Breast epithelium (tissue), 4 donors: Measurements from ENCODE around the gene TRIM33. TPM values are rescaled to one million over a fixed set of nuclear protein-coding genes. Genes with fewer than 3 reads are reported as not detected.

Experiments
- DNase-seq, 2 donors: peaks; one replicate each; pipeline ENCODE4 v3.0.0-alpha.2; 2019; ENCODE audit warnings: low spot score in 2 of 2
- H3K27ac ChIP-seq, 2 donors: fragments of 200-600 bp; sonication (generic) in 1 of 2; one replicate each; pipeline ENCODE4 v1.5.1; 2016 to 2019; ENCODE audit warnings: mild to moderate bottlenecking in 1 of 2
- H3K27me3 ChIP-seq, 2 donors: fragments of 200-600 bp; sonication (generic) in 1 of 2; one replicate each; pipeline versions ENCODE4 v1.5.1 to v1.6.0; 2017 to 2019; ENCODE audit warnings: control low read depth in 1 of 2, mild to moderate bottlenecking in 1 of 2
- H3K36me3 ChIP-seq: fragments of 200-600 bp; one replicate; pipeline ENCODE4 v1.5.1; 2019
- H3K4me1 ChIP-seq, 2 donors: fragments of 200-600 bp; sonication (generic); one replicate each; pipeline ENCODE4 v1.5.1; 2016 to 2019; ENCODE audit warnings: control low read depth in 1 of 2
- H3K4me3 ChIP-seq, 3 donors: fragments of 200-600 bp; sonication (generic); 1 replicate in 2 of 3; 2 replicates in 1 of 3; pipeline ENCODE4 v1.5.1; 2016 to 2019; ENCODE audit warnings: mild to moderate bottlenecking in 3 of 3, moderate library complexity in 2 of 3
- H3K9me3 ChIP-seq, 2 donors: fragments of 200-600 bp; sonication (generic) in 1 of 2; one replicate each; pipeline ENCODE4 v1.5.1; 2016 to 2019; ENCODE audit warnings: control low read depth in 1 of 2
- CTCF ChIP-seq, 3 donors: fragments of 450-650 bp; IDR thresholded peaks; one replicate each; pipeline ENCODE4 v1.5.1; 2016 to 2017; ENCODE audit warnings: antibody characterized with exemption in 3 of 3, mild to moderate bottlenecking in 3 of 3, moderate library complexity in 3 of 3
- POLR2A ChIP-seq: fragments of 450-650 bp; IDR thresholded peaks from one replicate; pipeline ENCODE4 v1.6.1; 2016; ENCODE audit warnings: antibody characterized with exemption, mild to moderate bottlenecking, moderate library complexity
- POLR2AphosphoS5 ChIP-seq, 3 donors: sonication (generic); formaldehyde crosslinking; IDR thresholded peaks; one replicate each; pipeline ENCODE4 v1.6.1; 2017; ENCODE audit warnings: antibody characterized with exemption in 3 of 3
- intact Hi-C: fragments of 100-400 bp; cut with DNase I; formaldehyde crosslinking; loops from one replicate; pipeline ENCODE4 v1.15.1; 2023; ENCODE audit warnings: low total_unique reads
- total RNA-seq, 3 donors: library from RNA; depleted of rRNA; stranded (reverse); fragments of >200 nt; gene quantifications; one replicate each; pipeline ENCODE4 v1.1.0, GENCODE V29; 2016

The TRIM33 gene
- total RNA-seq, 3 donors from 2014 or later: 40.8 to 80.9 (median 56.4) TPM

DNA sequence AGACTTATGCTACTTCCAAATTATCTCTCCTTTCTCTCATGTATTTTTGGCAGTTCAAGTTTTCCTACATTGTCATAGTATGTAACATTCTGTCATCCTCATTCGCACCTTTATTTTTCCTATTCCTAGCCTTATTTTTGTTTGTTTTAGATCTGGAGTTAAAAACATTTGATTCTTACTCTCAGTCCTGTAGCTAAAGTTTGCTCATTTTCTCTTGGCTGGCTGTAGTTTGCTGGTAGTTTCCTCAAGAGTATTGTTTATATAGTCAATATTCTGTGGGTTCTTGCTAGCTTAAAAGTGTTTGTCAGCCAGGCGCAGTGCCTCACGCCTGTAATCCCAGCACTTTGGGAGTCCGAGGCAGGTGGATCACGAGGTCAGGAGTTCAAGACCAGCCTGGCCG is 29.8 kb upstream of the TRIM33 start:
- no peaks in the 10 kb centered on the region for H3K36me3 ChIP-seq
- intact Hi-C loops: no loop called here
- DNase-seq: no peak
- TF ChIP-seq CTCF (IDR thresholded peaks at IDR 0.05) (no peak), POLR2AphosphoS5 (IDR thresholded peaks at IDR 0.05) (no peak), POLR2A (no peak)
- H3K4me1 ChIP-seq: no peaks in the 10 kb centered on the region
- H3K27ac ChIP-seq: no peak overlapping the region
- no peak overlapping the region for H3K4me3 ChIP-seq
- no peaks in the 10 kb centered on the region for H3K9me3 ChIP-seq
- H3K27me3 ChIP-seq: no peaks in the 10 kb centered on the region

DNA sequence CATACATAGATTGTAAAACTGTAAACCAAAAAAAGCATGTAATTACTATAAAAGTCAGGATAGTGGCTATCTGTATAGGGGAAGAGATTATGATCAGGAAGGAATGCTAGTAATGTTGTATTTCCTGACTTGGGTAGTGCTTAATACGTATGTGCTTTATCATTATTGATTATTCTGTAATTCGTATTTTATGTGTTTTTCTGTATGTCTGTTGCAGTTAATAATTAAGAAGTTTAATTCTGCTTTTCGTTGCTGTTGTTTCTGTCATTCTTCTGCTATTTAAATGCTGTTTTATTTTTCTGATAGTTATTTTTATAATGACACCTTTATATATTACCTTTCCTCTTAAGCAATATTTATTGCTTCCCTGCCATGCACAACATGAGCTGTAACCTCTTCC is 29.3 kb upstream of the TRIM33 start:
- Histone ChIP-seq H3K4me1 (no peaks in the 10 kb centered on the region), H3K9me3 (no peaks in the 10 kb centered on the region), H3K27me3 (no peaks in the 10 kb centered on the region), H3K27ac (no peak overlapping the region), H3K36me3 (no peaks in the 10 kb centered on the region), H3K4me3 (no peak overlapping the region)
- TF ChIP-seq CTCF (IDR thresholded peaks at IDR 0.05) (no peak), POLR2AphosphoS5 (IDR thresholded peaks at IDR 0.05) (no peak), POLR2A (no peak)
- DNase-seq: no peak
- intact Hi-C loops: no loop called here

GRCh38 chr1:114536043-114536442 is 25.0 kb upstream of the TRIM33 start:
- no peak for DNase-seq
- no peak overlapping the region for H3K27ac ChIP-seq
- no peak overlapping the region for H3K4me3 ChIP-seq
- H3K27me3 ChIP-seq: no peaks in the 10 kb centered on the region
- intact Hi-C loops: no loop called here
- TF ChIP-seq POLR2A (no peak), POLR2AphosphoS5 (IDR thresholded peaks at IDR 0.05) (no peak), CTCF (IDR thresholded peaks at IDR 0.05) (no peak)
- H3K9me3 ChIP-seq: no peaks in the 10 kb centered on the region
- H3K36me3 ChIP-seq: no peaks in the 10 kb centered on the region
- no peaks in the 10 kb centered on the region for H3K4me1 ChIP-seq

- no peaks in the 10 kb centered on the region for H3K27me3 ChIP-seq
- DNase-seq: no peak
- intact Hi-C loops: no loop called here
Observed at GRCh38 chr1:114535401-114535800, 24.4 kb upstream of the TRIM33 start.

DNA sequence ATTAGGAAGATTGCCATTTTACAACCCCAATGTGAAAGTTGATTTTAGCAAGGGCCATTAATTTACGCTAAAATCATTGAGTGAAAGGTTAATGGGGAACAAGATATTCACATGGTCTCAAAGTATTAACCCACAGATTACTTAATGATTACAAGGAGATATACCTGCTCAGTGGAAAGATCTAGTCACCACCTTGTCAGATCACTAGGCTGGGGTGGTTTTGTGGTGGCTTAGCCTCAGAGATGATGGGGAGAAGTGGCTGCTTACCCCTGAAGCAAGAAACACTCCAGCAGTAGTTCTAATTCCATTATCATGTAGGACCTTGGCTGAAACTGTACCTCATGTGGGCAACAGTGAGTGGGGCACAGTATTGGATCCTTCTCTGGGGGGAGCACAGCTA is 20.1 kb upstream of the TRIM33 start:
- H3K36me3 ChIP-seq: no peaks in the 10 kb centered on the region
- no peak overlapping the region for H3K27ac ChIP-seq
- TF ChIP-seq POLR2AphosphoS5 (IDR thresholded peaks at IDR 0.05) (no peak), CTCF (IDR thresholded peaks at IDR 0.05) (no peak), POLR2A (no peak)
- no peaks in the 10 kb centered on the region for H3K27me3 ChIP-seq
- no peaks in the 10 kb centered on the region for H3K4me1 ChIP-seq
- no peaks in the 10 kb centered on the region for H3K9me3 ChIP-seq
- intact Hi-C loops: no loop called here
- H3K4me3 ChIP-seq: no peak overlapping the region
- DNase-seq: no peak

More at GRCh38 chr1:114535401-114535800, 24.4 kb upstream of the TRIM33 start:
- Histone ChIP-seq H3K4me3 (no peak overlapping the region), H3K27ac (no peak overlapping the region), H3K9me3 (no peaks in the 10 kb centered on the region), H3K4me1 (no peaks in the 10 kb centered on the region), H3K36me3 (no peaks in the 10 kb centered on the region)
- TF ChIP-seq CTCF (IDR thresholded peaks at IDR 0.05) (no peak), POLR2AphosphoS5 (IDR thresholded peaks at IDR 0.05) (no peak), POLR2A (no peak)
